GM21619 (cell line): ENCODE measurements around the gene NUDT21.
"Not testable (repeated sequence)": the region's sequence is repeated elsewhere in the genome, so short reads cannot be mapped to it uniquely, and the experiment has no call there.

Experiments used
- ATAC-seq: cut with Tn5 transposase; IDR thresholded peaks from one replicate; pipeline ENCODE4 v1.9.1; 2021; ENCODE audit not compliant: unreplicated experiment

Gene NUDT21

GRCh38 chr16:56419740-56420548 lies 31.2 kb downstream of the NUDT21 start:
- ATAC-seq, result no peak

GRCh38 chr16:56417138-56417537 lies 34.0 kb downstream of the NUDT21 start:
- no peak for ATAC-seq

- ATAC-seq, result no peak
Measured at GRCh38 chr16:56415875-56416274, 35.3 kb downstream of the NUDT21 start.

GRCh38 chr16:56414366-56414765 lies 36.8 kb downstream of the NUDT21 start:
- no peak for ATAC-seq

GRCh38 chr16:56413381-56413780 lies 37.8 kb downstream of the NUDT21 start:
- no peak for ATAC-seq

GRCh38 chr16:56411624-56412023 lies 39.5 kb downstream of the NUDT21 start:
- ATAC-seq, result no peak

GRCh38 chr16:56411123-56411522 lies 40.0 kb downstream of the NUDT21 start:
- ATAC-seq, result no peak

GRCh38 chr16:56409195-56409594 lies 41.9 kb downstream of the NUDT21 start:
- ATAC-seq, result no peak

GRCh38 chr16:56408379-56409098 lies 42.6 kb downstream of the NUDT21 start:
- ATAC-seq, result no peak

- no peak for ATAC-seq
Measured at GRCh38 chr16:56405977-56406672, 45.0 kb downstream of the NUDT21 start.

- ATAC-seq, result no peak
Measured at GRCh38 chr16:56401482-56401881, 49.6 kb downstream of the NUDT21 start.

GRCh38 chr16:56400458-56400857 lies 50.7 kb downstream of the NUDT21 start:
- ATAC-seq, result no peak

- ATAC-seq, result no peak
Measured at GRCh38 chr16:56399486-56399885, 51.6 kb downstream of the NUDT21 start.

GRCh38 chr16:56399047-56399446 lies 52.1 kb downstream of the NUDT21 start:
- no peak for ATAC-seq

GRCh38 chr16:56396724-56397123 lies 54.4 kb downstream of the NUDT21 start:
- ATAC-seq, result not testable (repeated sequence)

GRCh38 chr16:56389554-56389953 lies 61.6 kb downstream of the NUDT21 start:
- no peak for ATAC-seq

GRCh38 chr16:56388209-56388608 lies 62.9 kb downstream of the NUDT21 start:
- ATAC-seq, result no peak

- no peak for ATAC-seq
Measured at GRCh38 chr16:56387396-56387795, 63.7 kb downstream of the NUDT21 start.

- no peak for ATAC-seq
Measured at GRCh38 chr16:56384074-56384721, 66.9 kb downstream of the NUDT21 start.

- no peak for ATAC-seq
Measured at GRCh38 chr16:56382901-56383355, 68.2 kb downstream of the NUDT21 start.

- no peak for ATAC-seq
Measured at GRCh38 chr16:56382459-56382858, 68.7 kb downstream of the NUDT21 start.
